ENCODE measurements around the gene RAPGEF1.
"Not testable (repeated sequence)": the region's sequence is repeated elsewhere in the genome, so short reads cannot be mapped to it uniquely, and the experiment has no call there.

RAPGEF1 gene

DNA sequence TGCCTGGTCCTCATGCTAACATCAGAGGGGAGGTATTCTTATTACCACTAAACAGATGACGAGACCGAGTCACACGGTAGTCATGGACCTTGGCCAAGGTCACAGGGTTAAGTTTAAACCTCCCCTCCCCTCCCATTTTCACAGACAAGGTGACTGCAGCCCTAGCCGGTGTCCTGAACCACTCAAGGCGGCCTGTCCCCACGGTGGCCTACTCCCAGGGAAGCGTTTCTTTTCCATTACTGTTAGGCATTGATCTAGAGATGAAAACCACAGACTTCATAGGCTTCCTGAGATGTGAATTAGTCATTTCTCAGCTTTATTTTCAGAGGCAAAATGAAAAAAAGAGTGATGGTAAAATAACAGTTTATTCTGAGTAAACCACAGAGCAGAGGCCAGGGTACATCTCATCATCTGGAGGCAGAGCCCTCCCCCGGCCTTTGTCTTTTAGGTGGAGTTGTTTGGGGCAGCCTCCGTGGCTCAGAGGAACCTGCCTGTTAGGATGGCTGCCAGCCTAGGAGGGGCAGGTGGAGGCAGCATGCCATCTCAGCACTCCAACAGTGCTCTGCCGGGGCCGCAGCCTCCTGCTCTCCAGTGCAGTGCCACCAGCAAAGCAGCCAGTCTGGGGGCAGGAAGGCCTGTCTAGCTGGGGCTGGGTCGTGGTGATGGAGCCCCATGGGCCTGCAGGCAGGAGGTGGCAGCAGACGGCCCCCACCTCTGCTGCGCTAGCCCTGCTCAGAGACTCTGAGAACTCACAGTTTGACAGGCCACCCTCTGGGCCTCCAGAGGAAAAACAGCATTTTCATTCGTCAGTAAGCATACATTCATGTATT, 71.2 kb downstream of the RAPGEF1 start:
- peak; percentile 14 for DNase-seq

DNA sequence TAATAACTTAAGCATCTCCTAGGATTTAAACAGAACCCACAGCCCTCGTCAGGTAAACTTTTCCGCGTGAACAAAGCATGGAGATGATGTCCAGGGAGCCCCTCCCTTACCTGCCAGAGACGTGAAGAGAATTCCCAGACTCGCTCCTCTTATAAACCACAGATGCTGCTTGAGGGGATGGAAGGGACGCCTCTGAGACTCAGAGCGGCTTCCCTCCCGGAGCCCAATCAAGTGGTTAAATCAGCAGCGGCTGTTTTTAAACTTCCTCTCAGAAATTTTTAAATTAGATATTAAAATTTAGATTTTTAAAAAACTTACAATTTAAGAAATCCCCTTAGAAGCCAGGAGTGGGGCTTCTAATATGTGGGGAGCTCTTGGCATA, 71.8 kb downstream of the RAPGEF1 start:
- DNase-seq = no peak

DNA sequence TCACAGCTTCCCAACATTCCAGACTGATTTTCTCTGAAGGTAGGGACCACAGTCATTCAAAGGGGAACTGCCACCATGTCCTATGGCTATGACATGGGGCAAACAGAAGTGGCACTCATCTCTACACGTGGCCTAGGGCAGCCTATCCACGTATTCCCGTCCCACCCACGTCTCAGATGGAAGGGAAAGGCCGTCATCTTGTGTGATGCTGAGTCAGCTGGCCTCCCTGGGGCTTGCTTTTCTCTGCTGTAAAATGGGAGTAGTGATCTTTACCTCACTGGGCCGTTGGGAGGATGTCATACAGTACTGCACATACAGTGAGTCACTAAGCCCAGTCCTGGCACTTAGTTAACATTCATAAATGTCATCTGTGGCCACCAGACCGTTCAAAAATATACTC, 72.3 kb downstream of the RAPGEF1 start:
- no peak for DNase-seq

DNA sequence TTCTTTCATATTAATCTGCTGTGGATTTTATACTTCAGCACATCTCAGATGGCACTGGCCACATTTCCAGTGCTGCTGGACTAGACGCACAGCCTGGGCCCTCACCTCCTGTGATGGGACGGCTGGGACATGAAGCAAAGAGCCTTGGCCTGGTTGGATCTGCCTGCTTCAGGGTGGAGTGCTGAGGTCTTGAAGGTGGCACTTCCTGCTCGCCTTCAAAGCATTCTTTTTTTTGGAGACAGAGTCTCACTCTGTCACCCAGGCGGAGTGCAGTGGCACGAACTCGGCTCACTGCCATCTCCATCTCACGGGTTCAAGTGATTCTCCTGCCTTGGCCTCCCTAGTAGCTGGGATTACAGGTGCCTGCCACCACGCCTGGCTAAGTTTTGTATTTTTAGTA, 73.1 kb downstream of the RAPGEF1 start:
- no peak for DNase-seq

DNA sequence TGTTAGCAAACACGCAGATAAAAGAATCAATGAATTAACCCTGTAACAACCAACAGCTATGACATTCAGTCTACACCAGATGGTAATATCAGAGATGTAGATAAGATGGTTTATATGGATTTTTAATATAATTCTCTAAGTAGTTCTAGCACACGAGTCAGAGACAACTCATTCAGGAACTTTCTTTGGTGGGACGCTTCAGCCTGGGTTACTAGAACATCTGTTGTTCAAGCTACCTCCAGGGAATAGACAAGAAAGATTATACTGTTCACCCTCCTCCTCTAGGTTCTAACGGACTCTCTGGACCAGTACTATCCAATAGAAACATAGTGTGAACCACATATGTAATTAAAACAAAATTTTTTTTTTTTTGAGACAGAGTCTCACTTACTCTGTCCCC, 73.8 kb downstream of the RAPGEF1 start:
- no peak for DNase-seq

DNA sequence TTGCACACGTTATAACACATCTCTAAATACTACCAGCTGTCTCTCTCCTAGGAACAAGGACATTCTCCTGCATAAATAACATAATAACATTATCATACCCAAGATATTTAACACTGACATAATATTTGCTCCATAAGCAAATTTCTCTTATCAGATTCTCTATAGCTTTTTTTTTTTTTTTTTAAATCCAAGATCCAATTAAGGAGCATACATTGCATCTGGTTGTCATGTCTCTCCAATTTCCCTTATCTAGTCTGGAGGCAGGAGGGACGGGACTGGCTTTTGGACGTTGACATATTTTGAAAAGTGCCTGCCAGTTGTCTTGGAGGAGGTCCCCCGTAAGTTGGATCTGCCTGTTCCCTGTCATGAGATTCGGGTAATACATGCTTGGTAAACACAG, 76.6 kb downstream of the RAPGEF1 start:
- no peak for DNase-seq

DNA sequence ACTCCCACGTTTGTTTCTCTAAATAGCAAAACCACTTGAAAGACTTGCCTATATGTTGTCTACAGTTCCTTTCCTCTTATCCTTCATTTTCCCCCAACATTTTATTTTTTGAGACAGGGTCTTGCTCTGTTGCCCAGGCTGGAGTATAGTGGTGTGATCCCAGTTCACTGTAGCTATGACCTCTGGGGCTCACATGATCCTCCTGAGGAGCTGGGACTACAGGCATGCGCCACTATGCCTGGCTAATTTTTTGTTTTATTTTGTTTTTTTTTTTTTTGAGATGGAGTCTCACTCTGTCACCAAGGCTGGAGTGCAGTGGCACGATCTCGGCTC, 77.6 kb downstream of the RAPGEF1 start:
- DNase-seq = not testable (repeated sequence)

DNA sequence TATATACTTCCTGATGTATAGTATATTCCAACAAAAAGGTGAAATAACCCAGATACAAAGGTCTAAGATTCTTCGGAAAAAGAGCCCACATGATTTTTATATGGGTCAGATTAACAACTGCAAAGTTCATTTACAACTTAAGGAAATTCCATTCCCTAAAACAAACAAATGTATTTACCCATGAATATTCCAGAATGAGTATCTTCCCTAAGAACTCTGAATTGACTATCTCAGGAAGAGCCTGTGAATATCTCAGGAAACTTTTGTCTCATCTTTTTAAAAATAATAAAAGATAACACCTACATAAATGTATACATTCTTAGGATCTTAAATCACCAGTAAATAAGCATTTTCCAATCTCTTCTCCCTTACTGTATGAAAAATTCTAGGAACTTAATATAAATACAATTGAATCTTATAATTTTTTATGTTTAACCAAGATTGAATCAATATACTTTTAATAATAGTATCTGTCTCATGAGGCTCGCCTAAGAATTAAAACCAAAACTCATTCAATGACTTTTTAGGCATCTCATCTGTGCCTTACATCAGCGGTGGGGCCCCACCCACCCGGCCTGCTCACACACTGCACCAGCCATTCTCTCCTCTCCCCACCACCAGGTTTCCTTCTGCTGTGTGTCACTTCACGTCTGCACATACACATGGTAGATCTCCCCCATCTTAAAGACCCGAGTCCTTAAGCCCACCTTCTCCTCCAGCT, 78.1 kb downstream of the RAPGEF1 start:
- DNase-seq = no peak

DNA sequence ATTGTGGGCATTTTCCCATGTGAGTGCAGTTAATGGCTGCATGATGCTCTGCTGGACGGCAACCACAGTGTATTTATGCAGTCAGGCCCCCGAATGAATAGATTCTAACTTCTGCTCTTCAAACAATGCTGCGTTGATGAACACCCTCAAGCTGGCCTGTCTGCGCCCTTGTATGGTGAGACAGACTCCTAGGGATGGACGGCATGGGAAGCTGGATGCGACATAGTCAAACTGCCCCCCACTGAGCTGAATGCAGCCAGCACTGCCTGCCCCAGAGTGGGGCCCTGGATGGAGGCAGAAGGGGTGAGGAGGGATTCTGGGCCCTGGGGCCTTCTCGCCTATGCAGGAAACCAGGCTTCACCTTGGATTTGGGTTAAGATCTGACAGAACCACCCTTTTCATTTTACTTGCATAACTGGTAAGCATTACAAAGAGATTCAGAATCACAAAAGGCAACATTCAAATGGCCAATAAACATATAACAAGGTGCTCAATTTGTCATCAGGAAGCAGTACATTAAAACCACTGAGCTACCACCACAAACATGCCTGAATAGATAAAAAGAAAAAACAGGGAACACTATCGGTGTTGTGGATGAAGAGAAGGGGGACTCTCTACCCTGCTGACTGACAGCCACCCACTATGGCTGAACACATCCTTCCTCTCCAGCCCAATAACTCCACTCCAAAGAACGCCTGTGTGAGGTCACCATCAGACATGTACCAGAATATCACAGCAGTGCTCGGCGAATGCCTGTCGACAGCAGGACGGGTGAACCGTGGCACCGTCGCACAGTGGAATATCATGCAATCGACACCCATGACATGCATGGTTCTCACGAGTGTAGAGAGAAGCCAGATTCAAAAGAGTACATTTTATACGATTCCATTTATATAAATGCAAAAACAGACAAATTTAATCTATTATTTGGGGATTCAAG, 79.1 kb downstream of the RAPGEF1 start:
- no peak for DNase-seq

DNA sequence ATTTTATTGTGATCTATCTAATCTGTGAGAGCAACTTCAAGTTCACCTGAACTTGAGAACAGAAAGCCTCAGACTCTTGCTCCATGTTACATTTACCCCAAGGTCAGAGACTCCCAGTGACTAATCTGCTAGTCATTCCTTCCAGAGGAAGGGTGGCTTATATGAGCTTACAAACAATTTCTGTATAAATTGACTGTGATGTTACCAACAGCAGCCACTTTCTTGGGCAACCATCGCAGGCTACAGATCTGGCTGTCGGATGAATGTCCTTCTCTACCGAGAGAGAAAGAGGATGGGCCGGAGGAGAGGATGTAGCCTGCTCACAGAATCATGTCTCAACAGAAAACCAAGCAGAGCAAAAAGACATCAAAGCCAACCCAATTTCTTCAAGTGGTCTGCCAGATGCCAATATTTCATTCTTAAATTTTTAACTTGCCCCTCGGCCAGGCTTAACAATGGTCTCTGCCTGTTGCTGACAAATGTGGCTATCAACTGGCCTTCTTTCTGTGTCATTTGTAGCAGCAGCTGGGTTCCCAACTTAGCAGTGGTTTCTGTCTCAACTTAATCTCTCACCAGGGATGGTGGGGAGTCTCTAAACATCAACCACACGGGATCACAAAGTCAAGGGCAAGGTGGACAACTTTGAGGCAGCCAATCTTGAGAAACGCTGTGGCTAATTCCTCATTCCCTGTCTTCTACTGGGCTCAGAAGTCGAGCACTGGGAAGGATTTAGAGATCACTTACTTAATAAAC, 81.3 kb downstream of the RAPGEF1 start:
- DNase-seq = peak; percentile 16

DNA sequence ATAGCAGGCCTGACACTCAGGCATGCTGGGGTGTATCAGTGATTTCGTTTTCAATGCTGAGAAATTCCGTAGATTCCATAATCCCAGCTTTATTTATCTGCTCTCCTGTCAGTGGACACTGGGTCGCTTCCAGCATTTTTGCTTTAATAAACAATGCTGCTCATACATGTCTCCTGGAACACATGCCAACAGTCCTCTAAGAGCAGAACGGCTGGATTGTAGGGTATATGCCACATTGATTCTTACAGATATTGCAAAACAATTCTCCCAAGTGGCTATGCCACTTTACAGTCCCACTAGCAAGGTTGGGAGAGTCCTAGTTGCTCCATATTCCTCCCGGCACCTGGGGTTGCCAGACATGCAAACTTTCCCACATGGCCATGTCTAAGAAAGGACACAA, 81.9 kb downstream of the RAPGEF1 start:
- DNase-seq = no peak

DNA sequence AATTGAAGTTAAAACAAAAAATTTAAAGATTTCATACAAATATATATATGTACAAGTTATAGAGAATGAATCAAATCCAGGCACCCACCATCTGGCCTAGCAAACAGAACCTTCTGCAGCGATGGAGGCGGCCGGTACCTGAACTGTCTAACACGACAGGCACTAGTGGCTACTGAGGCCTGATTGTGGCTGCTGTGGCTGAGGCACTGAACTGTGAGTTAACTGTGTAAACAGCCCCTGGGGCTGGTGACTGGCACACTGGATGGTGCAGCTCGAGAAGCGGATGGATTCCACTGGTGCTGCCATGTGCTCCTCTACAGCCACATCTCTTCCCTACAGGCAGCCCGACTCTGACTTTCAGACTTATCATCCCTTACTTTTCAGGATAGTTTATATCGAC, 82.4 kb downstream of the RAPGEF1 start:
- DNase-seq = no peak

DNA sequence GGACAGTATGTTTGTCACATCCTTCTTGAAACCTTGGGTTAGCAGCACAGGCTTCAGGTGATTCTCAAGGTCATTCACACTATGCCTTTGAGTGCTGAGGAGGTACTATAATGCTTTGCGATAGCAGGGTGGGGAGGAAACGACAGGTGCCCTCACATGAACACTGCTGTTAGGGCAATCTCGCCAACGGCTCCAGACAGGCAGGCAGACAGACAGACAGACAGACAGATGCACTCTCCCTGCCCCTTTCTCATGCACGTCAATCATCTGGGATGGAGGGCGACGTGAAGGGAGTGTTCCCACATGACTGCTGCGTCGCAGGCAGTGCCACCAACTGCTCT, 82.9 kb downstream of the RAPGEF1 start:
- DNase-seq = no peak

DNA sequence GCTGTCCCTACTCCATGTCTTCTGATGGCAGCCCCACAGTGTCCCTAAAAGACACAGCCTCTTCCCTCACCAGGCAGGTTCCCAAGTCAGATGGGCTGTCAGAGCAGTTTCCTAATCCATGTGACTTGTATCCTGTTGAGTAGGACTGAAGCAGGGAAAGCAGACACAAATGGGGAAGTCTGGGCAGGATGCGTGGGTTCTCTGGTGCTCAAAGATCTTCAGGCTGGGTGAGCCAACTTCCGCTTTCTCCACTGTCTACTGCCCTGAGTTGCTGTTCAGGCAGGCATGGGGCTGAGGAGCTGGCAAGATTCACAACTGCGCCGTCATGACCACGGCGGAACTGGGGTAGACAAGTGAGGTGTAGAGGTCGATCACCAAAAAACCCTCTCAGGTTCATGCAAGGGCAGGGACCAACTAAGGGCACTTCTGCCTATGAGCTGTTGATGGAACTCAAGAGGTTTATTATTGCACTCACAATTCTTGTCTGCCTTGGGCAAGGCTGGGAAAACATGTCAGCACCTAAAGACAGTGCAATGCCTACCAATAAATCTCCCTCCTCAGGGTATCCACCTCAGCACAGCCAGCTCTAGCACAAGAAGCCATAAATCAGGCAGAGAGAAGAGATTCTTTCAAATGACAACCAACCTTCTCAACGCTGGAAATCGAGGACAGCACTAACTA, 83.4 kb downstream of the RAPGEF1 start:
- no peak for DNase-seq

DNA sequence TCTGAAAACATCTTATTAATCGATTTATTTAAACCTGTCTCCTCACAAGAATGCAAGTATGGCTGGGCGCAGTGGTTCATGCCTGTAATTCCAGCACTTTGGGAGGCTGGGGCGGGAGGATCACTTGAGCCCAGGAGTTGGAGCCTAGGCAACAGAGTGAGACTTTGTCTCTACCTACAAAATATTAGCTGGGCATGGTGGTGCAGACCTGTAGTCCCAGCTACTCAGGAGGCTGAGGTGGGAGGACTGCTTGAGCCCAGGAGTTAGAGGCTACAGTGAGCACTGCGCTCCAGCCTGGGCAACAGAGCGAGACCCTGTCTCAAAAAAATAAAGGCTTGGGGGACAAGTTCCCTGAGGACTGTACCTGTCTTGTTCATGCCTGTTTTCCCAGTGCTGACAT, 85.5 kb downstream of the RAPGEF1 start:
- DNase-seq = not testable (repeated sequence)

DNA sequence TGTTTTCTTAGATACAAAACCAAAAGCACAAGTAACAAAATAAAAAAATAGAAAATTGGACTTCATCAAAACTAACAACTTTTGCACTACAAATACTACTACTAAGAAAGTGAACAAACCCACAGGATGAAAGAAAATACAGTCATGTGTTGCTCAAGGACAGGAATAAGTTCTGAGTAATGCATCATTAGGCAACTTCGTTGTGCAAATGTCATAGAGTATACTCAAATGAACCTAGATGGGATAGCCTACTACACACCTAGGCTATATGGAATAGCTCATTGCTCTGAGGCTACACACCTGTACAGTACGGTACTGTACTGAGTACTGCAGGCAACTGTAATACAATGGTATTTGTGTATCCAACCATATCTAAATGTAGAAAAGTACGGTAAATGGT, 88.3 kb downstream of the RAPGEF1 start:
- no peak for DNase-seq

DNA sequence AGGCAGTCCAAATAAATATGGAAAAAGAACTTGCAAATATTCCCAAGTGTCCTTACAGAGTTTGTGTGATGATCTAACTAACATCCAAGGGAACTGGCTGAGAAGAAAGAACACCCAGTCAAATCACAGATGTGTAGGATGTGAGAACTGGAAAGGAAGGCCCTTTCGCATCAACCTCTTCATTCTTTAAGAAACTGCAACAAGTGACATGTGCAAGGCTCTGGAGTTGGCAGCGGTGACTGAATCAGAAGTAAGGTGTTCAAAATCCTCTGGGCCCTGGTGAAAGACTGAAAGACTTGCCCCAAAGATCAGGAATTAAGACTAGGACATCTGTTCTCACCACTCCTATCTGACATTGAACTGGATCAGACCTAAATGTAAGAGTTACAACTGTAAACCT, 88.7 kb downstream of the RAPGEF1 start:
- no peak for DNase-seq

DNA sequence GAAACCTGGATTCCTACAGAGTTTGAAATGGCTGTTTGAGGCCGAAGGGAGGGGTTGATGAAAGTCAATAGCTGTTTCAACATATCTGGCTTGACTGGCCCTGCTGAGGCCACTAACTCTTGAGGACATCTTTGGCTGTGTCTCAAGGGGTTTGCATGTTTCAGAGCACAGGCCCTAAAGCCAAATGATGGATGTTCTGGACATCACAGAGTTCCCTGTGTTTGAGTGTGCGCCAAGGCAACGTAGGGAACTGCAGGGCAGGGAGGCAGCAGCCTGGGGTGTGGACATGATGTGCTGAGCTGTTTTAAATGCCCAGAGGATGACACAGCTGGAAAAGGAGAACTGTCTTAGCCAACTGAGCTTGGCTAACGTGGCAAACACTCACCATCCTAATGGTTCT, 89.6 kb downstream of the RAPGEF1 start:
- DNase-seq = peak; percentile 41

DNA sequence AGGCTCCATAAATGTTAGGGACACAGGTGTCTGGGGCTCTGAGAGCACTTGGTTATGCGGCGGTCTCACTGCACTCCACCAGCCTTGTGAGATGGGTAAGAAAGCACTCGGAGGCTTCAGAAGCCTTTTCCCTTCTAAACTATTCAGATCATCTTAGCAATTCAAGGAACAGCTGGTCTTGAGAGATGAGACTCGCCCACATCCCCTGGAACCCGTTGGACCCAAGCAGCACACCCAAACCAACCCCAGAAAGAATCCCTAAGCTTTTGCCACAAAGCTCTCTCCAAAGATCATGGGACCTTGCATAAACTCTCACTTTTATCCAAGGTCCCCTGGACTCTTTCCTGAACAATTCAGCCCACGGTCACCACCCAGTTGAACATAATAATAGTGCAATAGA, 90.2 kb downstream of the RAPGEF1 start:
- no peak for DNase-seq

DNA sequence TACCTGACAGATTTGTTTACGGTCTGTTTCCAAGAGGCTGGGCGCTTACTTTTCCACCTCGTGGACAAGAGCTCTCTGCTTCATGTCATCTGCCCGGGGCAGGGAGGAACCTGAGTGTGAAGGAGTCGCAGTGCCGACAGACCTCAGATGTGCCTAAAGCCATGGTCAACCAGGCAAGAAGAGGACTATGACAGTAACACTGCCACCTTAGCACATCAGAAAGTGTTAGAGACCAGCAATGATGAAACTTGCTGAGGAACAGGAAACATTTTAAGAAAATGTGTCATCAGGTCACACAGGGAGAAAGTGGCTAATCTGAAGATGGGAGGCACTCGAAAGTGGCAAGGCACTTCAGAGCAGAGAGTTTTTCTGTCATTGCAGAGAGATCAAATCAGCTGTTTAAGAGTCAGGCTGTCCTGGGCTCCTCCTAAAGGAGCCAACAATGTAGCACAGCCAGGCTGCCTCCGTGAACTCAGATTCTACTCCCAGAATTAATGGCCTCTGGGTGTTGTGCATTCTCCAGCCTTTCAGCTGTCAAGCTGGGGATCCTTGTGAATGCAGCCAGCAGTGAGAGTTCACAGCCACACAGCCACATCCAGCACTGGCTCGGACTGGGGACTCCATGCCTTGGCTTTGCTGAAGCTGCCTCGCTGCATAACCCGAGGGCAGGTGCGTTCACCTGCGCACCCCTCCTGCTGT, 94.6 kb downstream of the RAPGEF1 start:
- DNase-seq = no peak

DNA sequence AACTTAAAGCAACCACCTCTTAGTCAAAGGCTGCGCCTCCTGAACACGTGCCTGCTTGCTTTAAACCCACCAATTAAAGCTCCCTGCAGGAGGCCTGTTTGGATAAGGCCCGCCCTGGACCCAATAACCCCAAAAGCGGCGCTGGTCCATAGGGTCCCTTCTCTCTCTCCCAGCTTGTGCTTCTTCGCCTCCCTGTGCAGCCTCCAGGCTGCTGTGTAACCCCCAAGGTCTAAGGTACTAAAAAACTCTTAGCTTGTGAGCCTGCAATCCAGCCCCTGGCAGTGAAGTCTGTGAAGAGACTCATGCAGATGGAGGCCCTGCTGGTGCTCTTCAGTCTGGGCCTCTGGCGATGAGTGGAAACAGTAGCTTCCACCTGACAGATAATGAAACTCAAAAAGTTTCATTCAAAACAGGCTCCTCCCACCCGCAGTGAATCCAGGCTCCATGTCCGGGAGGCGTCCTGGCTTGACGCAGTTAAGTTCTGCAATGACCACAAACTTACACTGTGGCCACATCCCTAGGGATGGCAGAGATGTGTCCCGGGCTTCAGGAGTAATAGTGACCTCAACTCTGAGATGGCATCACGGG, 97.3 kb downstream of the RAPGEF1 start:
- no peak for DNase-seq
